Activated naive CD8-positive, alpha-beta T cell treated with anti-CD3 and anti-CD28 coated beads, Interleukin-2, amount 50 U/mL, for 24 hours (primary cell): Measurements from ENCODE around the gene RNF144B.
A peak's percentile ranks its signal among the peaks of the same experiment; 100 is the strongest.
"Not testable (repeated sequence)": the region's sequence is repeated elsewhere in the genome, so short reads cannot be mapped to it uniquely, and the experiment has no call there.

Experiments used
- ATAC-seq: fragments of 150-1000 bp; cut with Tn5 transposase; one replicate; pipeline ENCODE4 v1.10.0; 2021
- DNase-seq: peaks from one replicate; pipeline ENCODE4 v3.0.0; 2021
- H3K27ac Mint-ChIP-seq: one replicate; pipeline ENCODE4 v1.8.0; 2021; ENCODE audit warnings: mild to moderate bottlenecking, mixed read lengths
- H3K27me3 Mint-ChIP-seq: one replicate; pipeline ENCODE4 v1.8.0; 2021; ENCODE audit warnings: mixed read lengths
- H3K36me3 Mint-ChIP-seq: one replicate; pipeline ENCODE4 v1.8.0; 2021; ENCODE audit warnings: low read depth, mixed read lengths
- H3K4me1 Mint-ChIP-seq: one replicate; pipeline ENCODE4 v1.8.0; 2021; ENCODE audit warnings: mixed read lengths
- H3K4me3 Mint-ChIP-seq: one replicate; pipeline ENCODE4 v1.8.0; 2021; ENCODE audit warnings: mild to moderate bottlenecking, moderate library complexity, mixed read lengths
- H3K9me3 Mint-ChIP-seq: one replicate; pipeline ENCODE4 v1.8.0; 2021; ENCODE audit warnings: mixed read lengths

The RNF144B gene

GRCh38 chr6:18432180-18432579, 45.0 kb downstream of the RNF144B start:
- Mint-ChIP-seq H3K4me1 (peaks cover 12% of the 10 kb centered on the region), H3K4me3 (no peak overlapping the region), H3K9me3 (no peaks in the 10 kb centered on the region), H3K36me3 (peaks cover 9% of the 10 kb centered on the region), H3K27ac (peak overlapping the region; percentile 45), H3K27me3 (no peaks in the 10 kb centered on the region)
- ATAC-seq (peak; percentile 84), DNase-seq (no peak)

DNA sequence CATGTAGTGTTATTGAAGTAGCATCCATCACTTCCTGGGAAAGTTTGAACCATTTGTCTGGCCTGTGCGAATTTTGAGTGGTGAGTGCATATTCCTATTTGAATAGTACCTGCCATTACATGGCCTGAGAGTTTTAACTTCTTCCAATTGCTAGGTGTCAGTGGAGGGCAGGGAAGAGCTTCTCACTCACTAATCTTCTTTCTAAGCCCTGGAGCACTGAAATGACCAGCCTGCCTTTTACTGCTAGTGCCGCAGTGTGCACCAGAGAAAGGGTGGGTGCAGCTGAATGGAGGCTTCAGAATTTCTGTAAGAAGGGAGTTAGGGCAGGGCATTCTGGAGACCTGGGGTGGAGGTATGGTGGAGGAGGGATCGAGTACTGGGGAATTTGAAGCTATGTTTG, 45.5 kb downstream of the RNF144B start:
- no peak overlapping the region for H3K4me3 Mint-ChIP-seq
- H3K4me1 Mint-ChIP-seq = peaks cover 12% of the 10 kb centered on the region
- DNase-seq (no peak), ATAC-seq (no peak)
- H3K27me3 Mint-ChIP-seq = no peaks in the 10 kb centered on the region
- no peaks in the 10 kb centered on the region for H3K9me3 Mint-ChIP-seq
- peaks cover 7% of the 10 kb centered on the region for H3K36me3 Mint-ChIP-seq
- peak overlapping the region; percentile 45 for H3K27ac Mint-ChIP-seq

DNA sequence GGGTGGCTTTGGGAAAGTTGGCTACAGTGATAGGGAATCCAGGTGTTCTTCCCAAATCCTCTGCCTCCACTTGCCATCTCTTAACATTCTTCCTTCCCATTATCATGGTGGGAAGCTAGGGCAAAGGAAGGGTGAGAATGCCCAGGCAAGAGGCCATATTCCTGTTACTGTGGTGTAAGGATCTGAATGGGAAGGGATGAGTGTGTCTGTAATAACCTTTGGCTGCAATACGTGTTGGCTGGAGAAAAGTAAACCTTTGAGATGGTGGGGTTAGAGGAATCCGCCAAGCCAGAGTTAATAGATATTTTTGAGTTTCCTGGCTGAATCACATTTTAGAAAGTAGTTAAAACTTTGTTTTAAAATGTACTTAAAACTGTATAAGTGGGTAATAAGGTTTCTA, 45.9 kb downstream of the RNF144B start:
- ATAC-seq = no peak
- H3K27ac Mint-ChIP-seq = no peak overlapping the region

DNA sequence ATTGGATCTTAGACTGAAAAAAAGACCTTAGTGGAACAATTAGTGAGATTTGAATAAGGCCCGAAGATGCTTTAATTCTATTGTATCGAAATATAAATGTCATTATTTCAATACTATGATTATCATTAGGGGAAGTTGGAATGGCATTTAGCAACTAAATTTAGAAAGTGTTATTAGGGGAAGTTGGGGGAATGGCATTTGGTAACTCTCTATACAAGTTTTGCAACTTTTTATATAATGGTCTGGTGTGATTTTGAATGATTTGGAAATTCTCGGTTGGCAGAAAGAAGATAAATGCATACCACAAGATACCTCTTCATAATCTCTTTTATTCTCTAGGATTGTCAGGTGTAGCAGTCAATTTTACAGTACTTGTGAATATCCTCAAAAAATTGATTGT, 49.2 kb downstream of the RNF144B start:
- H3K27ac Mint-ChIP-seq = no peak overlapping the region
- no peak for ATAC-seq
- H3K27me3 Mint-ChIP-seq = no peaks in the 10 kb centered on the region
- H3K4me1 Mint-ChIP-seq = peaks cover 32% of the 10 kb centered on the region
- H3K4me3 Mint-ChIP-seq = no peak overlapping the region
- peaks cover 2% of the 10 kb centered on the region for H3K36me3 Mint-ChIP-seq
- no peaks in the 10 kb centered on the region for H3K9me3 Mint-ChIP-seq
- no peak for DNase-seq

More for the DNA sequence above, 45.9 kb downstream of the RNF144B start:
- H3K36me3 Mint-ChIP-seq = peaks cover 3% of the 10 kb centered on the region
- peaks cover 12% of the 10 kb centered on the region for H3K4me1 Mint-ChIP-seq
- DNase-seq = no peak
- no peak overlapping the region for H3K4me3 Mint-ChIP-seq
- H3K27me3 Mint-ChIP-seq = no peaks in the 10 kb centered on the region
- H3K9me3 Mint-ChIP-seq = no peaks in the 10 kb centered on the region

- peak; percentile 78 for ATAC-seq
Measured at GRCh38 chr6:18439581-18439980, 52.4 kb downstream of the RNF144B start.

GRCh38 chr6:18441251-18441979, 54.3 kb downstream of the RNF144B start:
- Mint-ChIP-seq H3K27ac (no peak overlapping the region), H3K4me3 (no peak overlapping the region), H3K27me3 (no peaks in the 10 kb centered on the region), H3K36me3 (peaks cover 5% of the 10 kb centered on the region), H3K4me1 (peaks cover 19% of the 10 kb centered on the region), H3K9me3 (no peaks in the 10 kb centered on the region)
- DNase-seq = no peak
- no peak for ATAC-seq

More at GRCh38 chr6:18439581-18439980, 52.4 kb downstream of the RNF144B start:
- no peaks in the 10 kb centered on the region for H3K9me3 Mint-ChIP-seq
- H3K4me3 Mint-ChIP-seq = no peak overlapping the region
- H3K4me1 Mint-ChIP-seq = peaks cover 19% of the 10 kb centered on the region
- no peak overlapping the region for H3K27ac Mint-ChIP-seq
- peaks cover 4% of the 10 kb centered on the region for H3K36me3 Mint-ChIP-seq
- no peaks in the 10 kb centered on the region for H3K27me3 Mint-ChIP-seq
- no peak for DNase-seq

DNA sequence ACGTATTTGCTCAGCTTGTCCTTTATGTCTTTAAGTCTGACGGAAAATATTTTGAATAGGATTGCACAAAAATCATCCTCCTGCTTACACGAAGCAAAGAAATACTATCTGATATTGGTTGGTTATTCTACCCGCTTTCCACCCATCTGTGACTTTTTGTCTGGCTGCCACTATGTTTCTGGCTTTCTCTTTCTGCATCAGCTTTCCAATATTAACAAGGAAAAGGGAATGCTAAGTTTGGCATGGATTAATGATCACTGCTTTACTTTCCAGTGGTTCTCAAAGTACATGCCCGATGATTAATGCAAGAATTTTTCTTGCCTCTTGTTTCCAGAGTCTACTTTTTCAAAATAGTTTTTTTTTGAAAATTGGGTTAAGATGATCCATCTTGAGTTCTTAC, 57.0 kb downstream of the RNF144B start:
- H3K4me1 Mint-ChIP-seq = peaks cover 19% of the 10 kb centered on the region
- peaks cover 5% of the 10 kb centered on the region for H3K36me3 Mint-ChIP-seq
- ATAC-seq (no peak), DNase-seq (no peak)
- no peak overlapping the region for H3K27ac Mint-ChIP-seq
- no peak overlapping the region for H3K4me3 Mint-ChIP-seq
- no peaks in the 10 kb centered on the region for H3K27me3 Mint-ChIP-seq
- no peaks in the 10 kb centered on the region for H3K9me3 Mint-ChIP-seq

- ATAC-seq = no peak
- no peak overlapping the region for H3K27ac Mint-ChIP-seq
- DNase-seq = no peak
- H3K4me1 Mint-ChIP-seq = peaks cover 9% of the 10 kb centered on the region
- no peaks in the 10 kb centered on the region for H3K27me3 Mint-ChIP-seq
- no peaks in the 10 kb centered on the region for H3K9me3 Mint-ChIP-seq
- peaks cover 5% of the 10 kb centered on the region for H3K36me3 Mint-ChIP-seq
- H3K4me3 Mint-ChIP-seq = no peak overlapping the region
Measured at GRCh38 chr6:18445228-18445627, 58.1 kb downstream of the RNF144B start.

- Mint-ChIP-seq H3K4me3 (no peak overlapping the region), H3K27me3 (no peaks in the 10 kb centered on the region), H3K27ac (no peak overlapping the region), H3K4me1 (no peaks in the 10 kb centered on the region), H3K9me3 (no peaks in the 10 kb centered on the region), H3K36me3 (peaks cover 5% of the 10 kb centered on the region)
- ATAC-seq (no peak), DNase-seq (no peak)
Measured at GRCh38 chr6:18446771-18447170, 59.6 kb downstream of the RNF144B start.

DNA sequence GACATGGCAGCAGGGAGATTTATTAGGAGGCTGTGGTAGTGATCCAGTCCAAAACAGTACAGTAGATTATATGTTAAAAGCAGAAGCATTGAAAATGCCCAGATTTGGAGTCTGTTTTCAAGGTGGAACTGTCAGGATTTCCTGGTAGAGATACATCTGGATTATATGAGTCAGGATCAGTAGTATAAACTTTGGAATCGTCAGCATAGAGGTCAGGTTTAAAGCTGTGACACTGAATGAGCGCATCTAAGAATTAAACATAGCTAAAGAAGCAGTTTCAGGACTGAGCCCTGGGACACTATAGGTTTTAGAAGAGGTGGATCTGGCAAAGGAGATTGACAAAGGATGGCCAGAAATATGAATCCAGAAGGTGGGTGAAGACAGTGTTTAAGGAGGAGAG, 60.4 kb downstream of the RNF144B start:
- no peak overlapping the region for H3K4me3 Mint-ChIP-seq
- H3K27ac Mint-ChIP-seq = no peak overlapping the region
- DNase-seq (no peak), ATAC-seq (no peak)
- H3K36me3 Mint-ChIP-seq = peaks cover 4% of the 10 kb centered on the region
- no peaks in the 10 kb centered on the region for H3K27me3 Mint-ChIP-seq
- H3K9me3 Mint-ChIP-seq = no peaks in the 10 kb centered on the region
- H3K4me1 Mint-ChIP-seq = no peaks in the 10 kb centered on the region

GRCh38 chr6:18451756-18452155, 64.6 kb downstream of the RNF144B start:
- Mint-ChIP-seq H3K36me3 (no peaks in the 10 kb centered on the region), H3K27me3 (no peaks in the 10 kb centered on the region), H3K9me3 (no peaks in the 10 kb centered on the region), H3K4me1 (no peaks in the 10 kb centered on the region), H3K27ac (no peak overlapping the region), H3K4me3 (no peak overlapping the region)
- no peak for DNase-seq
- no peak for ATAC-seq

DNA sequence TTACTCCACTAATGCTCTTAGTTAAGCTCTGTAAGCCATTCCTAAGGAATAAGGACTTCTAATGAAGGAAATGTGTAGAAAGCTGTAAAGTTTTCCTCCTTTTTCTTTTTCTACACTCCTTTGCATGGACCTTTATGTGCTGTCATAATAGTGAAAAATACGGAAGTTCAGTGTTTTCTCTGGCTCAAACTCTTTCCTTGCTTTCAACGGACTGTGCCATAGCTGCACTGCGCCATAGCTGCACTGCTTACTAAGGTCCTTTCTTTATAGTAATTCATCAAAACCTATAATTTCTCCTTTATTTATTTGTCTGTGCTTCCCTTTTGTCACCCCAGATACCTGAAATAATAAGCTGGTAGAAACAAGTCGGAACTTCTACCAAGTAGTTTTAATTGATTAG, 67.3 kb downstream of the RNF144B start:
- ATAC-seq (no peak), DNase-seq (no peak)
- H3K27ac Mint-ChIP-seq = no peak overlapping the region
- no peaks in the 10 kb centered on the region for H3K27me3 Mint-ChIP-seq
- H3K36me3 Mint-ChIP-seq = peaks cover 6% of the 10 kb centered on the region
- H3K4me1 Mint-ChIP-seq = no peaks in the 10 kb centered on the region
- H3K4me3 Mint-ChIP-seq = no peak overlapping the region
- no peaks in the 10 kb centered on the region for H3K9me3 Mint-ChIP-seq

GRCh38 chr6:18457065-18457737, 70.1 kb downstream of the RNF144B start:
- ATAC-seq (no peak), DNase-seq (no peak)
- Mint-ChIP-seq H3K4me1 (no peaks in the 10 kb centered on the region), H3K27ac (no peak overlapping the region), H3K27me3 (no peaks in the 10 kb centered on the region), H3K9me3 (peaks cover 4% of the 10 kb centered on the region), H3K36me3 (peaks cover 14% of the 10 kb centered on the region), H3K4me3 (no peak overlapping the region)

- peaks cover 19% of the 10 kb centered on the region for H3K36me3 Mint-ChIP-seq
- DNase-seq, H3K4me3 Mint-ChIP-seq, H3K27me3 Mint-ChIP-seq, H3K9me3 Mint-ChIP-seq, H3K27ac Mint-ChIP-seq, H3K4me1 Mint-ChIP-seq, ATAC-seq: not testable (repeated sequence)
Measured at GRCh38 chr6:18458086-18458485, 70.9 kb downstream of the RNF144B start.

- Mint-ChIP-seq H3K27me3 (no peaks in the 10 kb centered on the region), H3K4me1 (no peaks in the 10 kb centered on the region), H3K9me3 (peaks cover 4% of the 10 kb centered on the region), H3K27ac (no peak overlapping the region), H3K4me3 (no peak overlapping the region), H3K36me3 (peaks cover 31% of the 10 kb centered on the region)
- ATAC-seq (no peak), DNase-seq (no peak)
Measured at GRCh38 chr6:18463429-18463828, 76.3 kb downstream of the RNF144B start.
